Neural crest cell (in vitro differentiated cells): ENCODE results near the gene OR10G8. TPM values are rescaled to one million over a fixed set of nuclear protein-coding genes. Genes with fewer than 3 reads are reported as not detected.

Experiments used
- DNase-seq: peaks from one replicate; pipeline ENCODE4 v3.0.0; 2021; ENCODE audit warnings: low read depth, mixed read lengths, low spot score
- H3K27ac Mint-ChIP-seq: one replicate; pipeline ENCODE4 v1.8.0; 2021; ENCODE audit warnings: mild to moderate bottlenecking, mixed read lengths; ENCODE audit not compliant: unreplicated experiment
- H3K27me3 Mint-ChIP-seq: 2 replicates; pipeline ENCODE4 v1.8.0; 2021; ENCODE audit warnings: low read depth, mild to moderate bottlenecking, mixed read lengths
- H3K36me3 Mint-ChIP-seq: 2 replicates; pipeline ENCODE4 v1.8.0; 2021; ENCODE audit warnings: low read depth, mild to moderate bottlenecking, mixed read lengths
- H3K4me1 Mint-ChIP-seq: 2 replicates; pipeline ENCODE4 v1.8.0; 2021; ENCODE audit warnings: mixed read lengths
- H3K4me3 Mint-ChIP-seq: one replicate; pipeline ENCODE4 v1.8.0; 2021; ENCODE audit warnings: mild to moderate bottlenecking, mixed read lengths
- H3K9me3 Mint-ChIP-seq: 2 replicates; pipeline ENCODE4 v1.8.0; 2021; ENCODE audit warnings: mixed read lengths
- total RNA-seq: library from RNA; stranded (reverse); gene quantifications from 2 replicates; pipeline ENCODE4 v1.2.1, GENCODE V29; 2021
- TF ChIP-seq, protein P1 (sequence below): fragments of 200-600 bp; sonication (generic); conservative IDR thresholded peaks from 2 replicates; pipeline ENCODE4 v1.5.0; 2021; ENCODE audit warnings: antibody characterized with exemption, mild to moderate bottlenecking

Gene OR10G8
- total RNA-seq, 1 donor from 2014 or later = not detected

DNA sequence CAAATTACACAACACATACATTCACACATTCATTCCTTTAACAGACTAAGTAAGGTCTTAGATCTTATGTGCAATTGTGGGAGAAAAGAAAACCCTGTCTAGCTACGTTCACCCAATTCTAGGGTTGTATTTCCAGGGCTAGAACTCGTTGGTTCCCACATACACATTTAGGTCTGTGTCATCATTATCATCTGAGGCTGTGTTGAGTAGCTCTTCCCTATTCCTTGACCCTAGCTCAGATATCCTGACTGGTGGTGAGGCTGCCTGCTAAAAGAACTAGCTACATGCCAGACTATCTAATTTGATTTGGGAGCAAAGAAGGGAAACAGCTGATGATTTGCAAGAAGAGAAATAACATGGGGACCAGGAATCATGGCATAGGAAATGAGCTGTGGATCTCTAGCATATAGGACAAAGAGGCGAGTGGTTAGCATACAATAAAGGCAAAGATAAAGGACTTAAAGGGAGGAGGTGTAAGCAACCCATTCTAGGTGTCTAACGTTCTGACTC is 42.1 kb downstream of the OR10G8 start:
- H3K36me3 Mint-ChIP-seq = no peaks in the 10 kb centered on the region
- no peaks in the 10 kb centered on the region for H3K9me3 Mint-ChIP-seq
- H3K4me1 Mint-ChIP-seq = peaks cover 16% of the 10 kb centered on the region
- no peak for DNase-seq
- peaks cover 18% of the 10 kb centered on the region for H3K27me3 Mint-ChIP-seq
- TF ChIP-seq, protein P1, sequence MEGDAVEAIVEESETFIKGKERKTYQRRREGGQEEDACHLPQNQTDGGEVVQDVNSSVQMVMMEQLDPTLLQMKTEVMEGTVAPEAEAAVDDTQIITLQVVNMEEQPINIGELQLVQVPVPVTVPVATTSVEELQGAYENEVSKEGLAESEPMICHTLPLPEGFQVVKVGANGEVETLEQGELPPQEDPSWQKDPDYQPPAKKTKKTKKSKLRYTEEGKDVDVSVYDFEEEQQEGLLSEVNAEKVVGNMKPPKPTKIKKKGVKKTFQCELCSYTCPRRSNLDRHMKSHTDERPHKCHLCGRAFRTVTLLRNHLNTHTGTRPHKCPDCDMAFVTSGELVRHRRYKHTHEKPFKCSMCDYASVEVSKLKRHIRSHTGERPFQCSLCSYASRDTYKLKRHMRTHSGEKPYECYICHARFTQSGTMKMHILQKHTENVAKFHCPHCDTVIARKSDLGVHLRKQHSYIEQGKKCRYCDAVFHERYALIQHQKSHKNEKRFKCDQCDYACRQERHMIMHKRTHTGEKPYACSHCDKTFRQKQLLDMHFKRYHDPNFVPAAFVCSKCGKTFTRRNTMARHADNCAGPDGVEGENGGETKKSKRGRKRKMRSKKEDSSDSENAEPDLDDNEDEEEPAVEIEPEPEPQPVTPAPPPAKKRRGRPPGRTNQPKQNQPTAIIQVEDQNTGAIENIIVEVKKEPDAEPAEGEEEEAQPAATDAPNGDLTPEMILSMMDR = no peak
- no peak overlapping the region for H3K4me3 Mint-ChIP-seq
- H3K27ac Mint-ChIP-seq = no peak overlapping the region

DNA sequence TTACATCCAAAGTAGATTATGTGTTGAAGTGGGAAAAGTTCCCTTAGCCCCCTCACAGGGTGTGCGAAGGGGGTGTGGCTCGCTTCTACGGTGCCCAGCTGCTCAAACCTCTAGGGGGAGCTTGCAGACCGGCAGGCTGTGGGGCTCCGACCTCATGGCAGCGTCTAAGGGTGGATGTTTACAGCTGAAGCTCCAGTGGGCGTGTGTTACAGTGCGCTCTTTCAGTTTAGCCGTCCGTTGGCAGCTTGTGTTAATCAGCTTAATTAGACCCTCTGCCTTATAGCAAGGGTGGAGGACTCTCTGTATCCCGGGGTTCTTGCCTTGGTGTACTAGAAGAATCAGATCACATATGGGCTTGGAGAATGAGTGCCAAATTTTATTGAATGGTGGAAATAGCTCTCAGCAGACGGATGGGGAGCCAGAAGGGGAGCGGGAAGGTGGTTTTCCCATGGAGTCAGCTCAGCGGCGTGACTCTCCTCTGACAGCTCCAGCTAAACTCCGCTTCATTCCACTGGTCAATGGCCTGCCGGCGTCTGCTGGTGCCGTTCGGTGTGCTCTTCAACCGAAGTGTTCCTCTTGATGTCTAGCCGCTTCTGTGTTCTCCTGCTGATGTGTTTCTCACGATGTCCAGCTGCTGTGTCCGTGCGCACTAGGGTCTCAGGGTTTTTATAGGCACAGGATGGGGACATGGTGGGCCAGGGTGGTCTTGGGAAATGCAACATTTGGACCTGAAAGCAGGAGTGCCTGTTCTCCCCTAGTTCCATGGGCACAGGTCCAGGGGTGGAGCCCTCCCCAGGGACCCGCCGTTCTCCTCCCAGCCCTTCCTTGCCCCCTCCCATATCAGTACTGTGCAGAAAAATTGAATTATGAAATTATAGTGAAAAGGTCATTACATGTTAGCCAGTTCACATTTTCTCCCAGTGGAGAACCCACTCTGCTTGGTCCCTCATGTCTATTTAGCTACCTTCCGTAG is 43.1 kb downstream of the OR10G8 start:
- no peaks in the 10 kb centered on the region for H3K9me3 Mint-ChIP-seq
- H3K4me1 Mint-ChIP-seq = peaks cover 11% of the 10 kb centered on the region
- TF ChIP-seq, protein P1 = peak; percentile 72
- peak overlapping the region; percentile 59 for H3K4me3 Mint-ChIP-seq
- H3K27ac Mint-ChIP-seq = no peak overlapping the region
- DNase-seq = peak; percentile 40
- no peaks in the 10 kb centered on the region for H3K36me3 Mint-ChIP-seq
- peaks cover 18% of the 10 kb centered on the region for H3K27me3 Mint-ChIP-seq

DNA sequence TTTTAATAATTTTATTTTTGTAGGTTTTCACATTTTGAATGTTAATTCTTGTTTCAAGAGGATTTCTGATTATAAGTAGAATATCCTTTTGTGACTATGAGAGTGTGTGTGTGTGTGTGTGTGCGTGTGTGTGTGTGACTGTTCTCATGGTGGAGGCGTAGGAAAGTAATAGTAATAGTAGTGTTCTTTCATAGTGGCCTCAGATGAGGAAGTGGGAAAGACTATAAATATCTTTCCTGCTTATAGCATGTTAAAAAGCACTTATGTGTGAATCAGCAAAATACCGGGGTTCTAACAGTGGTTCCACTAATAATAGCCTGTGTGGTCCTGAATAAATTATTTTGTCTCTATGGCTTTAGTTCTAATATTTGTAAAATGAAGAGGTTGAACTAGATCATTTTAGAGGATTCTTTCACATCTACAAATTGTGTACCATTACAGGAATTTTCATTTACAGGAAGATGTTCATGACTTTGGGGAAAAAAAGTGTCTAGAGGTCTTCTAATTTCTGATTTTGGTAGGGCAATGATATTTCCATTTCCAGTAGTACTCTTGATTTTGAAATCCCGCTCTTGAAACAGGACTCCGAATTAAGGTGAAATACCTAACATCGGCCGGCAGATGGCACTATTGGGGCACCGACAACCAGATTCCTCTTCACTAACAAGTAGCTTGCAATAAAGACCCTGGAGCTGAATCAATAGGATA is 44.5 kb downstream of the OR10G8 start:
- Mint-ChIP-seq H3K4me3 (no peak overlapping the region), H3K36me3 (no peaks in the 10 kb centered on the region), H3K4me1 (peaks cover 11% of the 10 kb centered on the region), H3K27ac (no peak overlapping the region), H3K27me3 (peaks cover 17% of the 10 kb centered on the region), H3K9me3 (no peaks in the 10 kb centered on the region)
- peak; percentile 74 for DNase-seq
- TF ChIP-seq, protein P1 = peak; percentile 86

DNA sequence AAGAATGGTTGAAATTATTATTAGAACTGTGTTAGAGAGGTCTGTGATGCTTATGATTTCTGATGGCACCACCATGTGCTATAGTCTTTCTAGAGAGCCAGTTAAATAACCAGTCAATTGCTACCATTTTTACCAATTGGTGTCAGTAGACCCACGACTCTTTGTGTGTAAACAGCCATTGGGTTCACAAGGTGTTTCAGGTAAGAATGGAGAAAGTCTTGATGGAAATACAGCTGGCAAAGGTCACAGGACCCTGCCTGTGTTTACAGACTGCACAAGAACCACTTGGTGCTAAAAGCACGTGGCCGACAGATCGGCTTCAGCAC is 45.0 kb downstream of the OR10G8 start:
- Mint-ChIP-seq H3K4me3 (no peak overlapping the region), H3K9me3 (no peaks in the 10 kb centered on the region), H3K27me3 (peaks cover 12% of the 10 kb centered on the region), H3K36me3 (no peaks in the 10 kb centered on the region), H3K4me1 (peaks cover 11% of the 10 kb centered on the region), H3K27ac (no peak overlapping the region)
- DNase-seq = no peak
- TF ChIP-seq, protein P1 = no peak

DNA sequence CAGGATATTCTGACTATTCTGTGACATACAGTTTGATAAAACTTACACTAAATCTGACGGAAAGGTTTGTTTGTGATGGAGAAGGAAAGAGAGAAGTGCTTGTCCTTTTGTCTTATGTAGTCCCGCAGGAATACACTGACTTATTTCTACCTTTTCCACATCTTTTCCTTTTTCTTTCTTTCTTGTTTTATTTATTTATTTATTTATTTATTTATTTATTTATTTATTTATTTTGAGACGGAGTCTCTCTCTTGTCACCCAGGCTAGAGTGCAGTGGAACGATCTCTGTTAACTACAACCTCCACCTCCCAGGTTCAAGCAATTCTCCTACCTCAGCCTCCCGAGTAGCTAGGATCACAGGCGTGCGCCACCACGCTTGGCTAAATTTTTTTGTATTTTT is 45.5 kb downstream of the OR10G8 start:
- Mint-ChIP-seq H3K27me3 (peaks cover 12% of the 10 kb centered on the region), H3K27ac (no peak overlapping the region), H3K36me3 (no peaks in the 10 kb centered on the region), H3K9me3 (no peaks in the 10 kb centered on the region), H3K4me3 (no peak overlapping the region), H3K4me1 (peaks cover 11% of the 10 kb centered on the region)
- TF ChIP-seq, protein P1 = no peak
- no peak for DNase-seq
